ENCODE results near the gene CXorf66.

DNA sequence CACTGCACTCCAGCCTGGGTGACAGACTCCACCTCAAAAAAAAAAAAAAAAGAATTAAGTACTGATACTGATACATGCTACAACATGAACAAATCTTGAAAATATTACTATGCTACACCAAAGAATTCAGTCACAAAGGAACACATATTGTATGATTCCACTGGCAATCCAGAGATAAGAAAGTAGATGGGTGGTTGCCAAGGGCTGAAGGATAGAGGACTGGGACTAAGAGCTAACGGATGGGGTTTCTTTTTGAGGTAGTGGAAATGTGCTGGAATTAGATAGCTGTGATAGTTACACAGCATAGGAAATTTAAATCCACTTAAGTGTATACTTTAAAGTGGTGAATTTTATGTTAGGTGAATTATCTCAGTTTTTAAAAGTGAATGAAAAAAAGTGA is 45.0 kb downstream of the CXorf66 start:
- no peak for TF ChIP-seq POLR2A (IDR thresholded peaks at IDR 0.05)
- TF ChIP-seq, protein P1, sequence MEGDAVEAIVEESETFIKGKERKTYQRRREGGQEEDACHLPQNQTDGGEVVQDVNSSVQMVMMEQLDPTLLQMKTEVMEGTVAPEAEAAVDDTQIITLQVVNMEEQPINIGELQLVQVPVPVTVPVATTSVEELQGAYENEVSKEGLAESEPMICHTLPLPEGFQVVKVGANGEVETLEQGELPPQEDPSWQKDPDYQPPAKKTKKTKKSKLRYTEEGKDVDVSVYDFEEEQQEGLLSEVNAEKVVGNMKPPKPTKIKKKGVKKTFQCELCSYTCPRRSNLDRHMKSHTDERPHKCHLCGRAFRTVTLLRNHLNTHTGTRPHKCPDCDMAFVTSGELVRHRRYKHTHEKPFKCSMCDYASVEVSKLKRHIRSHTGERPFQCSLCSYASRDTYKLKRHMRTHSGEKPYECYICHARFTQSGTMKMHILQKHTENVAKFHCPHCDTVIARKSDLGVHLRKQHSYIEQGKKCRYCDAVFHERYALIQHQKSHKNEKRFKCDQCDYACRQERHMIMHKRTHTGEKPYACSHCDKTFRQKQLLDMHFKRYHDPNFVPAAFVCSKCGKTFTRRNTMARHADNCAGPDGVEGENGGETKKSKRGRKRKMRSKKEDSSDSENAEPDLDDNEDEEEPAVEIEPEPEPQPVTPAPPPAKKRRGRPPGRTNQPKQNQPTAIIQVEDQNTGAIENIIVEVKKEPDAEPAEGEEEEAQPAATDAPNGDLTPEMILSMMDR (IDR thresholded peaks at IDR 0.05) = no peak
- no peak for TF ChIP-seq POLR2AphosphoS5 (IDR thresholded peaks at IDR 0.05)
